NCI-H187 (cell line): ENCODE results near the gene SERPINB12.
A peak's percentile ranks its signal among the peaks of the same experiment; 100 is the strongest.

ENCODE experiments used
- DNase-seq, 2 experiments: peaks; one replicate each; lab custom pipeline; 2025; lab: John Stamatoyannopoulos, UW

SERPINB12 gene

GRCh38 chr18:63542069-63542468 lies at the start of gene SERPINB12:
SERPINB12 (plus strand) TSS chr18:63542369; CDS start chr18:63556160, 13,791 bp downstream.
- no peak for DNase-seq

GRCh38 chr18:63492851-63493250 lies 49.3 kb upstream of the SERPINB12 start:
- DNase-seq: no peak

GRCh38 chr18:63495675-63496074 lies 46.5 kb upstream of the SERPINB12 start:
- DNase-seq: no peak

- no peak for DNase-seq
Measured at GRCh38 chr18:63505566-63506335, 36.4 kb upstream of the SERPINB12 start.

GRCh38 chr18:63506336-63506646 lies 35.9 kb upstream of the SERPINB12 start:
- DNase-seq: no peak

GRCh38 chr18:63508596-63508995 lies 33.6 kb upstream of the SERPINB12 start:
- DNase-seq: no peak

- no peak for DNase-seq
Measured at GRCh38 chr18:63511285-63511684, 30.9 kb upstream of the SERPINB12 start.

- DNase-seq: no peak
Measured at GRCh38 chr18:63514326-63514725, 27.8 kb upstream of the SERPINB12 start.

GRCh38 chr18:63514888-63515678 lies 27.1 kb upstream of the SERPINB12 start:
- DNase-seq: no peak

- no peak for DNase-seq
Measured at GRCh38 chr18:63515801-63516200, 26.4 kb upstream of the SERPINB12 start.

- DNase-seq: peak in 1 of 2 experiments; percentile 45
Measured at GRCh38 chr18:63518178-63519012, 23.8 kb upstream of the SERPINB12 start.

GRCh38 chr18:63520053-63520685 lies 22.0 kb upstream of the SERPINB12 start:
- no peak for DNase-seq

- no peak for DNase-seq
Measured at GRCh38 chr18:63523660-63524059, 18.5 kb upstream of the SERPINB12 start.

GRCh38 chr18:63527251-63527650 lies 14.9 kb upstream of the SERPINB12 start:
- no peak for DNase-seq

- DNase-seq: no peak
Measured at GRCh38 chr18:63528863-63529492, 13.2 kb upstream of the SERPINB12 start.

GRCh38 chr18:63532471-63532870 lies 9.7 kb upstream of the SERPINB12 start:
- no peak for DNase-seq

GRCh38 chr18:63534615-63535014 lies 7.6 kb upstream of the SERPINB12 start:
- no peak for DNase-seq

- DNase-seq: no peak
Measured at GRCh38 chr18:63539904-63540510, 2.2 kb upstream of the SERPINB12 start.

GRCh38 chr18:63544017-63544416 lies 1.8 kb downstream of the SERPINB12 start:
- DNase-seq: no peak

- no peak for DNase-seq
Measured at GRCh38 chr18:63545000-63545399, 2.8 kb downstream of the SERPINB12 start.

GRCh38 chr18:63550068-63550467 lies 7.9 kb downstream of the SERPINB12 start:
- no peak for DNase-seq
